Measurements from ENCODE around the gene APOF. TPM values are rescaled to one million over a fixed set of nuclear protein-coding genes. Genes with fewer than 3 reads are reported as not detected.

The APOF gene
- total RNA-seq, 1 experiment from 2014 or later: not detected

- DNase-seq (ENCODE audit: low read depth, low spot score): peak; percentile 87
- in situ Hi-C loops (cut with HindIII; ENCODE audit: low pct_unique_long_range_greater_than_20kb, low sequenced_read_pairs): no loop called here
These were observed 47.4 kb downstream of the APOF start for GRCh38 chr12:56315249-56315621.

- DNase-seq (ENCODE audit: low read depth, low spot score): no peak
- in situ Hi-C loops (cut with HindIII; ENCODE audit: low pct_unique_long_range_greater_than_20kb, low sequenced_read_pairs): no loop called here
These were observed 51.7 kb downstream of the APOF start for GRCh38 chr12:56311003-56311402.

Small RNA genes within 50 kb of the gene (small RNA-seq; reads per million reads assigned to genes)
- 0 to 0.10 reads per million in 2 experiments for gene RNU7-40P

Other genes starting within 250 kb of the APOF start
- 5,360 and 5,858 TPM in 2 replicates for gene RPL41, start 246.2 kb downstream of the APOF start, total RNA-seq (2014; rRNA removed; shearing (Covaris generic))
- 5.6 and 7.3 TPM in 2 replicates for gene ZC3H10, start 244.6 kb downstream of the APOF start, total RNA-seq (2014; rRNA removed; shearing (Covaris generic))
- gene ESYT1, start 234.6 kb downstream of the APOF start, total RNA-seq (2014; rRNA removed; shearing (Covaris generic)): 90.9 and 100 TPM in 2 replicates
- gene MYL6B, start 210.3 kb downstream of the APOF start, total RNA-seq (2014; rRNA removed; shearing (Covaris generic)): 63.2 and 66.0 TPM in 2 replicates
- 483 and 574 TPM in 2 replicates for gene MYL6, start 204.5 kb downstream of the APOF start, total RNA-seq (2014; rRNA removed; shearing (Covaris generic))
- 20.9 and 39.0 TPM in 2 replicates for gene SMARCC2, start 173.4 kb downstream of the APOF start, total RNA-seq (2014; rRNA removed; shearing (Covaris generic))
- gene RNF41, start 140.9 kb downstream of the APOF start, total RNA-seq (2014; rRNA removed; shearing (Covaris generic)): 47.7 and 48.9 TPM in 2 replicates
- 37.8 and 47.5 TPM in 2 replicates for gene NABP2, start 138.5 kb downstream of the APOF start, total RNA-seq (2014; rRNA removed; shearing (Covaris generic))
- gene SLC39A5, start 132.8 kb downstream of the APOF start, total RNA-seq (2014; rRNA removed; shearing (Covaris generic)): not detected in 2 replicates
- gene ANKRD52, start 104.5 kb downstream of the APOF start, total RNA-seq (2014; rRNA removed; shearing (Covaris generic)): 13.5 and 14.7 TPM in 2 replicates
- 16.4 and 18.4 TPM in 2 replicates for gene COQ10A, start 95.9 kb downstream of the APOF start, total RNA-seq (2014; rRNA removed; shearing (Covaris generic))
- gene CS, start 62.5 kb downstream of the APOF start, total RNA-seq (2014; rRNA removed; shearing (Covaris generic)): 110 and 119 TPM in 2 replicates
- 311 and 316 TPM in 2 replicates for gene CNPY2, start 46.9 kb downstream of the APOF start, total RNA-seq (2014; rRNA removed; shearing (Covaris generic))
- gene PAN2, start 28.9 kb downstream of the APOF start, total RNA-seq (2014; rRNA removed; shearing (Covaris generic)): 32.5 and 50.6 TPM in 2 replicates
- 0.34 TPM in 1 of 2 replicates, not detected in the other for gene IL23A, start 24.0 kb downstream of the APOF start, total RNA-seq (2014; rRNA removed; shearing (Covaris generic))
- 131 and 139 TPM in 2 replicates for gene STAT2, start 2.8 kb downstream of the APOF start, total RNA-seq (2014; rRNA removed; shearing (Covaris generic))
- gene TIMELESS, start 86.6 kb upstream of the APOF start, total RNA-seq (2014; rRNA removed; shearing (Covaris generic)): 7.7 and 10.1 TPM in 2 replicates
- not detected in 2 replicates for gene MIP, start 91.8 kb upstream of the APOF start, total RNA-seq (2014; rRNA removed; shearing (Covaris generic))
- gene SPRYD4, start 105.7 kb upstream of the APOF start, total RNA-seq (2014; rRNA removed; shearing (Covaris generic)): 4.5 and 4.8 TPM in 2 replicates
- gene GLS2, start 125.3 kb upstream of the APOF start, total RNA-seq (2014; rRNA removed; shearing (Covaris generic)): not detected in 2 replicates
- 4.9 and 6.0 TPM in 2 replicates for gene RBMS2, start 159.0 kb upstream of the APOF start, total RNA-seq (2014; rRNA removed; shearing (Covaris generic))

All from SK-MEL-5 (cell line).